ENCODE measurements around the gene NKAIN2.

DNA sequence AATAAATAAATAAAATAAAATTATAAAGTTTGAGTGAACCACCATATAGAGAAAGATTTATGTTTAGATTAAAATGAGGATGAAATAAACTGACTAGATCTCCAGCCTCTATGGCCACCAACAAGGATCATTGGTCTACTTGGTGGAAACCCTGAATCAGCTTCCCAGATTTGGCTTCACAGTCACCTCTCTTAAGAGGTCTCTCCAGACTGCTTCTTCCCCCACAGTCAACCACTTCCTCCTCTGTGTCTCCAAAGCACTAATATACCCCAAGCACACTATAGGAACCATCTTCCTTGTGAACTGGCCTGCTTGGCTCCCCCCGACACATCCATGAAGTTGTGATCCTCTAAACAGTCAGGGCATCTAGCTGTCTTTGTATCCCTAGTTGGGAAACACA lies 629.0 kb downstream of the NKAIN2 start:
- TF ChIP-seq, protein P1, sequence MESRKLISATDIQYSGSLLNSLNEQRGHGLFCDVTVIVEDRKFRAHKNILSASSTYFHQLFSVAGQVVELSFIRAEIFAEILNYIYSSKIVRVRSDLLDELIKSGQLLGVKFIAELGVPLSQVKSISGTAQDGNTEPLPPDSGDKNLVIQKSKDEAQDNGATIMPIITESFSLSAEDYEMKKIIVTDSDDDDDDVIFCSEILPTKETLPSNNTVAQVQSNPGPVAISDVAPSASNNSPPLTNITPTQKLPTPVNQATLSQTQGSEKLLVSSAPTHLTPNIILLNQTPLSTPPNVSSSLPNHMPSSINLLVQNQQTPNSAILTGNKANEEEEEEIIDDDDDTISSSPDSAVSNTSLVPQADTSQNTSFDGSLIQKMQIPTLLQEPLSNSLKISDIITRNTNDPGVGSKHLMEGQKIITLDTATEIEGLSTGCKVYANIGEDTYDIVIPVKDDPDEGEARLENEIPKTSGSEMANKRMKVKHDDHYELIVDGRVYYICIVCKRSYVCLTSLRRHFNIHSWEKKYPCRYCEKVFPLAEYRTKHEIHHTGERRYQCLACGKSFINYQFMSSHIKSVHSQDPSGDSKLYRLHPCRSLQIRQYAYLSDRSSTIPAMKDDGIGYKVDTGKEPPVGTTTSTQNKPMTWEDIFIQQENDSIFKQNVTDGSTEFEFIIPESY (IDR thresholded peaks at IDR 0.05; ENCODE audit: borderline replicate concordance, low read depth), result no peak
- TF ChIP-seq, protein P2, sequence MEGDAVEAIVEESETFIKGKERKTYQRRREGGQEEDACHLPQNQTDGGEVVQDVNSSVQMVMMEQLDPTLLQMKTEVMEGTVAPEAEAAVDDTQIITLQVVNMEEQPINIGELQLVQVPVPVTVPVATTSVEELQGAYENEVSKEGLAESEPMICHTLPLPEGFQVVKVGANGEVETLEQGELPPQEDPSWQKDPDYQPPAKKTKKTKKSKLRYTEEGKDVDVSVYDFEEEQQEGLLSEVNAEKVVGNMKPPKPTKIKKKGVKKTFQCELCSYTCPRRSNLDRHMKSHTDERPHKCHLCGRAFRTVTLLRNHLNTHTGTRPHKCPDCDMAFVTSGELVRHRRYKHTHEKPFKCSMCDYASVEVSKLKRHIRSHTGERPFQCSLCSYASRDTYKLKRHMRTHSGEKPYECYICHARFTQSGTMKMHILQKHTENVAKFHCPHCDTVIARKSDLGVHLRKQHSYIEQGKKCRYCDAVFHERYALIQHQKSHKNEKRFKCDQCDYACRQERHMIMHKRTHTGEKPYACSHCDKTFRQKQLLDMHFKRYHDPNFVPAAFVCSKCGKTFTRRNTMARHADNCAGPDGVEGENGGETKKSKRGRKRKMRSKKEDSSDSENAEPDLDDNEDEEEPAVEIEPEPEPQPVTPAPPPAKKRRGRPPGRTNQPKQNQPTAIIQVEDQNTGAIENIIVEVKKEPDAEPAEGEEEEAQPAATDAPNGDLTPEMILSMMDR (IDR thresholded peaks at IDR 0.05), result no peak
- no peak for TF ChIP-seq MXI1 (IDR thresholded peaks at IDR 0.05; ENCODE audit: low read depth, low read length)

Measured in SK-N-SH (cell line).